ENCODE results near the gene ZNF783. TPM values are rescaled to one million over a fixed set of nuclear protein-coding genes. Genes with fewer than 3 reads are reported as not detected.

The ZNF783 gene
- polyA plus RNA-seq, 2 of the 4 experiments (the other 2 are of a cell fraction): 7.4 to 8.0 TPM

DNA sequence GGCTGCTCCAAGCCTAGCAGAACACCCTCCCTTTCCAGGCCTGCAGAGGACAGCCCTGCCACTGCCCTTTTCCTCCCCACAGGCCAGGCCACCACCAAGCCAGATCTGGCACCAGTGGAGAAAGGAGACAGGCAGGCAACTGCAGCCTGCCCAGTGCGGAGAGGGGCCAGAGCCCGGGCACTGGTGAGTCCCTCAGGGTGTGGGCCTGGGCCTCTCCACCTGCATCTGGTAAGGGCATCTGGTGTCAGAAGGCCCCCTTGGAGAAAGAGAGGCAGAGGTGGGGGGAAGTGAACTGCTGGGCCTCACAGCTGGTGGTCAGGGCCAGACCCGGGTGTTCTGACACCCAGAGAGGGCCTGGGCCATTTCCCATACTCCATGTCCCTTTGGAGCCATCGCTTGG, 27.9 kb downstream of the ZNF783 start (continued):
- TF ChIP-seq, protein P1, sequence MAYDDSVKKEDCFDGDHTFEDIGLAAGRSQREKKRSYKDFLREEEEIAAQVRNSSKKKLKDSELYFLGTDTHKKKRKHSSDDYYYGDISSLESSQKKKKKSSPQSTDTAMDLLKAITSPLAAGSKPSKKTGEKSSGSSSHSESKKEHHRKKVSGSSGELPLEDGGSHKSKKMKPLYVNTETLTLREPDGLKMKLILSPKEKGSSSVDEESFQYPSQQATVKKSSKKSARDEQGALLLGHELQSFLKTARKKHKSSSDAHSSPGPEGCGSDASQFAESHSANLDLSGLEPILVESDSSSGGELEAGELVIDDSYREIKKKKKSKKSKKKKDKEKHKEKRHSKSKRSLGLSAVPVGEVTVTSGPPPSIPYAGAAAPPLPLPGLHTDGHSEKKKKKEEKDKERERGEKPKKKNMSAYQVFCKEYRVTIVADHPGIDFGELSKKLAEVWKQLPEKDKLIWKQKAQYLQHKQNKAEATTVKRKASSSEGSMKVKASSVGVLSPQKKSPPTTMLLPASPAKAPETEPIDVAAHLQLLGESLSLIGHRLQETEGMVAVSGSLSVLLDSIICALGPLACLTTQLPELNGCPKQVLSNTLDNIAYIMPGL (CRISPR knock-in tag; IDR thresholded peaks at IDR 0.05; ENCODE audit: borderline replicate concordance): no peak
- TF ChIP-seq CHD2 (IDR thresholded peaks at IDR 0.05; ENCODE audit: low read length, partially characterized antibody) (no peak), ZC3H11A (IDR thresholded peaks at IDR 0.05) (no peak), MAZ (IDR thresholded peaks at IDR 0.05; ENCODE audit: borderline replicate concordance, low read depth, low read length) (no peak)

DNA sequence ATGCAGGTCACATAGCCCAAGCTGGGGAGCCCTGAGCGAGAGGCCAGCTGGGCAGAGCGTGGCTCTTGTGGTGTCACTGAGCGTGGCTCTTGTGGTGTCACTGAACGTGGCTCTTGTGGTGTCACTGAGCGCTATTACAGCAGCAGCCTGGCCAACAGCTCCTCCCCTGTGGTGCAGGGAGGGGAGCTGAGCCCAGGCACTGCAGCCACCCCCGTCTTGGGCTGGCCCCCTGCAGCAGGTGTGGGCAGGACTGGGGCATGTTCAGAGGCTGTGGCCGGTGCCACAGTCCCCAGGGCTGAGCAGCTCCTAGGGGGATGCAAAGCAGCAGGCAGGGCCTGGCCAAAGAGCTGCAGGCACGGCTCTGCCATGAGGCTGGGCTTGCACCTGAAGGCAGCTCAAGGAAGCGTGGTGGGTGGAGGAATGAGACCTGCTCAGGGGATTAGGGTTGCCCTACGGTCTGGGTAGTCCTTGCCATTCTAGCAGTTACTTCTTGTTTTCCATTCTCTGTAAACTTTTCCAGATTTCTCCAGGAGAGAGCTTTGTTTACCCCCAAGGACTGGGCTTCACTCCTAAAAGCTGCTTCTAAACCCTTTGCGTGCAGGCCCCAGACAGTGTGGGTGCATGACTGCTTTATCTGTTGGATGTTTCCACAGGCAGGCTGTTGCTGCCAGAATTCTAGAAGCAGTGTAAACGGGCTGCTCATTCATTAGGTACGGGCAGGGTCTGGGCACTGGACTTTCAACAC, 29.2 kb downstream of the ZNF783 start:
- Histone ChIP-seq H3K27ac (no peak overlapping the region), H3K4me2 (no peak overlapping the region), H3K4me1 (no peaks in the 10 kb centered on the region), H3K9me3 (no peaks in the 10 kb centered on the region), H3K4me3 (no peak overlapping the region)
- FAIRE-seq (no peak), ATAC-seq (no peak), DNase-seq (ENCODE audit: low read depth in 1 of 2, low spot score in 1 of 2) (no peak)
- WGBS (ENCODE audit: missing lambda C conversion rate): 77% methylated on average over 13 of the region's 13 CpGs
- POLR2A ChIA-PET: interaction anchor here (0.6 kb wide), 1 partner anchor 16 kb away, joined by 5 read pairs; no protein-coding TSS in a partner anchor
- CTCF ChIA-PET: interaction anchor here (0.5 to 2.6 kb wide), 3 partner anchors 29 to 131 kb away, joined by 3 to 8 read pairs (median 4); partner anchors contain the start of gene ZNF783
- TF ChIP-seq, protein P2, sequence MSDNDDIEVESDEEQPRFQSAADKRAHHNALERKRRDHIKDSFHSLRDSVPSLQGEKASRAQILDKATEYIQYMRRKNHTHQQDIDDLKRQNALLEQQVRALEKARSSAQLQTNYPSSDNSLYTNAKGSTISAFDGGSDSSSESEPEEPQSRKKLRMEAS (IDR thresholded peaks at IDR 0.05): no peak
- TF ChIP-seq, protein P3, sequence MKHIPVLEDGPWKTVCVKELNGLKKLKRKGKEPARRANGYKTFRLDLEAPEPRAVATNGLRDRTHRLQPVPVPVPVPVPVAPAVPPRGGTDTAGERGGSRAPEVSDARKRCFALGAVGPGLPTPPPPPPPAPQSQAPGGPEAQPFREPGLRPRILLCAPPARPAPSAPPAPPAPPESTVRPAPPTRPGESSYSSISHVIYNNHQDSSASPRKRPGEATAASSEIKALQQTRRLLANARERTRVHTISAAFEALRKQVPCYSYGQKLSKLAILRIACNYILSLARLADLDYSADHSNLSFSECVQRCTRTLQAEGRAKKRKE (CRISPR knock-in tag; IDR thresholded peaks at IDR 0.05; ENCODE audit: low read depth): no peak
- TF ChIP-seq GATA3 (IDR thresholded peaks at IDR 0.05; ENCODE audit: borderline replicate concordance) (no peak), FOXS1 (CRISPR knock-in tag; IDR thresholded peaks at IDR 0.05) (no peak), CBX2 (IDR thresholded peaks at IDR 0.05; ENCODE audit: borderline replicate concordance, low read depth) (no peak), HOXA7 (CRISPR knock-in tag; IDR thresholded peaks at IDR 0.05) (no peak), ZC3H11A (IDR thresholded peaks at IDR 0.05) (no peak), NFE2L2 (conservative IDR thresholded peaks at IDR 0.05; ENCODE audit: low read length) (no peak), SREBF2 (IDR thresholded peaks at IDR 0.05) (no peak), HDAC2 (IDR thresholded peaks at IDR 0.05) (no peak), ZNF302 (CRISPR knock-in tag; IDR thresholded peaks at IDR 0.05) (no peak), KDM5A (IDR thresholded peaks at IDR 0.05) (no peak), CHD4 (IDR thresholded peaks at IDR 0.05; ENCODE audit: borderline replicate concordance) (no peak), RARB (CRISPR knock-in tag; IDR thresholded peaks at IDR 0.05) (no peak), EP300 (IDR thresholded peaks at IDR 0.05) (no peak), PHF8 (IDR thresholded peaks at IDR 0.05; ENCODE audit: borderline replicate concordance, low read depth) (no peak), SMC3 (IDR thresholded peaks at IDR 0.05) (no peak)
- TF ChIP-seq, protein P4, sequence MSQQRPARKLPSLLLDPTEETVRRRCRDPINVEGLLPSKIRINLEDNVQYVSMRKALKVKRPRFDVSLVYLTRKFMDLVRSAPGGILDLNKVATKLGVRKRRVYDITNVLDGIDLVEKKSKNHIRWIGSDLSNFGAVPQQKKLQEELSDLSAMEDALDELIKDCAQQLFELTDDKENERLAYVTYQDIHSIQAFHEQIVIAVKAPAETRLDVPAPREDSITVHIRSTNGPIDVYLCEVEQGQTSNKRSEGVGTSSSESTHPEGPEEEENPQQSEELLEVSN (IDR thresholded peaks at IDR 0.05; ENCODE audit: borderline replicate concordance, low read depth): no peak
- TF ChIP-seq, protein P5, sequence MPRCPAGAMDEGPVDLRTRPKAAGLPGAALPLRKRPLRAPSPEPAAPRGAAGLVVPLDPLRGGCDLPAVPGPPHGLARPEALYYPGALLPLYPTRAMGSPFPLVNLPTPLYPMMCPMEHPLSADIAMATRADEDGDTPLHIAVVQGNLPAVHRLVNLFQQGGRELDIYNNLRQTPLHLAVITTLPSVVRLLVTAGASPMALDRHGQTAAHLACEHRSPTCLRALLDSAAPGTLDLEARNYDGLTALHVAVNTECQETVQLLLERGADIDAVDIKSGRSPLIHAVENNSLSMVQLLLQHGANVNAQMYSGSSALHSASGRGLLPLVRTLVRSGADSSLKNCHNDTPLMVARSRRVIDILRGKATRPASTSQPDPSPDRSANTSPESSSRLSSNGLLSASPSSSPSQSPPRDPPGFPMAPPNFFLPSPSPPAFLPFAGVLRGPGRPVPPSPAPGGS (IDR thresholded peaks at IDR 0.05): no peak
- TF ChIP-seq, protein P6, sequence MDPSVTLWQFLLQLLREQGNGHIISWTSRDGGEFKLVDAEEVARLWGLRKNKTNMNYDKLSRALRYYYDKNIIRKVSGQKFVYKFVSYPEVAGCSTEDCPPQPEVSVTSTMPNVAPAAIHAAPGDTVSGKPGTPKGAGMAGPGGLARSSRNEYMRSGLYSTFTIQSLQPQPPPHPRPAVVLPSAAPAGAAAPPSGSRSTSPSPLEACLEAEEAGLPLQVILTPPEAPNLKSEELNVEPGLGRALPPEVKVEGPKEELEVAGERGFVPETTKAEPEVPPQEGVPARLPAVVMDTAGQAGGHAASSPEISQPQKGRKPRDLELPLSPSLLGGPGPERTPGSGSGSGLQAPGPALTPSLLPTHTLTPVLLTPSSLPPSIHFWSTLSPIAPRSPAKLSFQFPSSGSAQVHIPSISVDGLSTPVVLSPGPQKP (IDR thresholded peaks at IDR 0.05; ENCODE audit: low read depth, low read length): no peak
